Sigmoid colon (tissue), 7 donors: Measurements from ENCODE around the gene AP3B1. TPM values are rescaled to one million over a fixed set of nuclear protein-coding genes. Genes with fewer than 3 reads are reported as not detected.

ENCODE experiments used
- DNase-seq: peaks from one replicate; pipeline ENCODE4 v3.0.0-alpha.2; 2019
- H3K27ac ChIP-seq, 4 donors: fragments of 200-600 bp; sonication (generic); one replicate each; pipeline ENCODE4 v1.5.1; 2016 to 2019; ENCODE audit warnings: mild to moderate bottlenecking in 1 of 4
- H3K27me3 ChIP-seq, 3 donors: fragments of 200-600 bp; sonication (generic); one replicate each; pipeline ENCODE4 v1.5.1; 2019; ENCODE audit warnings: mild to moderate bottlenecking in 1 of 3
- H3K36me3 ChIP-seq, 4 donors: fragments of 200-600 bp; sonication (generic); one replicate each; pipeline ENCODE4 v1.5.1; 2016 to 2019
- H3K4me1 ChIP-seq, 4 donors: fragments of 200-600 bp; sonication (generic); one replicate each; pipeline ENCODE4 v1.5.1; 2017 to 2019
- H3K4me3 ChIP-seq, 4 donors: fragments of 200-600 bp; sonication (generic); one replicate each; pipeline ENCODE4 v1.5.1; 2017 to 2019; ENCODE audit warnings: mild to moderate bottlenecking in 2 of 4, moderate library complexity in 1 of 4
- H3K9me3 ChIP-seq, 4 donors: fragments of 200-600 bp in 3 of 4; sonication (generic) in 3 of 4; one replicate each; pipeline versions ENCODE4 v1.5.1 to v1.6.1; 2013 to 2019
- CTCF ChIP-seq, 4 experiments: fragments of 450-650 bp in 3 of 4; fragments of 200-600 bp in 1 of 4; IDR thresholded peaks; one replicate each; pipeline ENCODE4 v1.5.1; 2016 to 2019; ENCODE audit warnings: antibody characterized with exemption in 4 of 4, mild to moderate bottlenecking in 3 of 4, moderate library complexity in 2 of 4
- EP300 ChIP-seq, 4 donors: sonication (generic); formaldehyde crosslinking; IDR thresholded peaks; one replicate each; pipeline ENCODE4 v1.6.1; 2017; ENCODE audit warnings: antibody characterized with exemption in 4 of 4
- POLR2A ChIP-seq, 2 donors: fragments of 450-650 bp; IDR thresholded peaks; one replicate each; pipeline ENCODE4 v1.6.1; 2016; ENCODE audit warnings: antibody characterized with exemption in 2 of 2, mild to moderate bottlenecking in 2 of 2, moderate library complexity in 2 of 2
- POLR2AphosphoS5 ChIP-seq, 4 donors: sonication (generic); formaldehyde crosslinking; IDR thresholded peaks; one replicate each; pipeline ENCODE4 v1.6.1; 2017; ENCODE audit warnings: antibody characterized with exemption in 4 of 4
- WGBS, 2 donors: extraction: QIAGEN DNeasy Blood & Tissue Kit; methylation state at CpG; one replicate each; pipeline ENCODE4 v1.1.7; 2013; 5-methylcytosine and 5-hydroxymethylcytosine counted together
- intact Hi-C: fragments of 100-400 bp; cut with DNase I; formaldehyde crosslinking; loops from one replicate; pipeline ENCODE4 v1.15.1; 2023
- polyA plus RNA-seq, 3 donors: library from polyadenylated mRNA; stranded (reverse); fragments of 200-250 nt; gene quantifications; one replicate each; pipeline ENCODE4 v1.2.3, GENCODE V29; 2013
- total RNA-seq, 4 donors: library from RNA; depleted of rRNA; stranded (reverse); fragments of >200 nt; gene quantifications; one replicate each; pipeline ENCODE4 v1.1.0, GENCODE V29; 2016
- donor health status: healthy with polysubstance abuse.
- donor health status: Bipolar disorder and iron deficiency.
- donor health status: healthy.

AP3B1 gene
- total and polyA plus RNA-seq, 7 donors, result 26.8 to 48.2 (median 35.1) TPM

GRCh38 chr5:78221467-78221866 is 73.0 kb downstream of the AP3B1 start:
- H3K9me3 ChIP-seq, result peaks cover 0 to 4% (median 0%) of the 10 kb centered on the region in 4 donors
- no peak overlapping the region for H3K4me3 ChIP-seq
- intact Hi-C loops, result no loop called here
- TF ChIP-seq POLR2AphosphoS5 (IDR thresholded peaks at IDR 0.05), result no peak
- no peak for TF ChIP-seq POLR2A (IDR thresholded peaks at IDR 0.05)
- TF ChIP-seq EP300 (IDR thresholded peaks at IDR 0.05), result no peak
- no peak for TF ChIP-seq CTCF (IDR thresholded peaks at IDR 0.05)
- H3K27ac ChIP-seq, result no peak overlapping the region
- peaks cover 0 to 30% (median 2%) of the 10 kb centered on the region in 4 donors for H3K36me3 ChIP-seq
- H3K27me3 ChIP-seq, result no peaks in the 10 kb centered on the region
- 95 to 99% methylated on average over 1 of the region's 1 CpG for WGBS, 2 donors
- DNase-seq, result no peak
- no peaks in the 10 kb centered on the region for H3K4me1 ChIP-seq

GRCh38 chr5:78215972-78216371 is 78.5 kb downstream of the AP3B1 start:
- H3K9me3 ChIP-seq, result no peaks in the 10 kb centered on the region
- DNase-seq, result no peak
- 95 to 97% methylated on average over 4 of the region's 4 CpGs for WGBS, 2 donors
- H3K4me1 ChIP-seq, result no peaks in the 10 kb centered on the region
- H3K27ac ChIP-seq, result no peak overlapping the region
- no peak overlapping the region for H3K4me3 ChIP-seq
- H3K36me3 ChIP-seq, result peaks cover 0 to 10% (median 0%) of the 10 kb centered on the region in 4 donors
- intact Hi-C loops, result no loop called here
- H3K27me3 ChIP-seq, result no peaks in the 10 kb centered on the region
- TF ChIP-seq CTCF (IDR thresholded peaks at IDR 0.05) (no peak), POLR2A (IDR thresholded peaks at IDR 0.05) (no peak), EP300 (IDR thresholded peaks at IDR 0.05) (no peak), POLR2AphosphoS5 (IDR thresholded peaks at IDR 0.05) (no peak)

- WGBS, 2 donors, result 84 to 91% methylated on average over 1 of the region's 1 CpG
- intact Hi-C loops, result no loop called here
Measured at GRCh38 chr5:78215565-78215964, 78.9 kb downstream of the AP3B1 start.

GRCh38 chr5:78213799-78214198 is 80.7 kb downstream of the AP3B1 start:
- TF ChIP-seq POLR2AphosphoS5 (IDR thresholded peaks at IDR 0.05) (no peak), EP300 (IDR thresholded peaks at IDR 0.05) (no peak), CTCF (IDR thresholded peaks at IDR 0.05) (no peak), POLR2A (IDR thresholded peaks at IDR 0.05) (no peak)
- Histone ChIP-seq H3K36me3 (peaks cover 0 to 10% (median 0%) of the 10 kb centered on the region in 4 donors), H3K27me3 (no peaks in the 10 kb centered on the region), H3K27ac (no peak overlapping the region), H3K4me1 (no peaks in the 10 kb centered on the region), H3K9me3 (no peaks in the 10 kb centered on the region), H3K4me3 (no peak overlapping the region)
- no peak for DNase-seq
- WGBS, 2 donors, result 93 to 94% methylated on average over 3 of the region's 3 CpGs
- intact Hi-C loops, result no loop called here

More at GRCh38 chr5:78215565-78215964, 78.9 kb downstream of the AP3B1 start:
- DNase-seq, result no peak
- TF ChIP-seq EP300 (IDR thresholded peaks at IDR 0.05) (no peak), POLR2A (IDR thresholded peaks at IDR 0.05) (no peak)
- Histone ChIP-seq H3K27ac (no peak overlapping the region), H3K4me1 (no peaks in the 10 kb centered on the region), H3K4me3 (no peak overlapping the region), H3K9me3 (no peaks in the 10 kb centered on the region), H3K36me3 (peaks cover 0 to 10% (median 0%) of the 10 kb centered on the region in 4 donors), H3K27me3 (no peaks in the 10 kb centered on the region)

- no peak for DNase-seq
- 79 to 97% methylated on average over 4 of the region's 4 CpGs for WGBS, 2 donors
- Histone ChIP-seq H3K36me3 (peaks cover 0 to 19% (median 0%) of the 10 kb centered on the region in 4 donors), H3K4me3 (no peak overlapping the region), H3K4me1 (no peaks in the 10 kb centered on the region), H3K9me3 (no peaks in the 10 kb centered on the region), H3K27ac (no peak overlapping the region), H3K27me3 (no peaks in the 10 kb centered on the region)
- intact Hi-C loops, result no loop called here
- TF ChIP-seq CTCF (IDR thresholded peaks at IDR 0.05), result no peak
- TF ChIP-seq POLR2AphosphoS5 (IDR thresholded peaks at IDR 0.05), result no peak
Measured at GRCh38 chr5:78211052-78211451, 83.4 kb downstream of the AP3B1 start.
